Neural crest cell (in vitro differentiated cells): ENCODE results near the gene SLC35A5. TPM values are rescaled to one million over a fixed set of nuclear protein-coding genes. Genes with fewer than 3 reads are reported as not detected.
"Not testable (repeated sequence)": the region's sequence is repeated elsewhere in the genome, so short reads cannot be mapped to it uniquely, and the experiment has no call there.

Source experiments
- DNase-seq: peaks from one replicate; pipeline ENCODE4 v3.0.0; 2021; ENCODE audit warnings: low read depth, mixed read lengths, low spot score
- H3K27ac Mint-ChIP-seq: one replicate; pipeline ENCODE4 v1.8.0; 2021; ENCODE audit warnings: mild to moderate bottlenecking, mixed read lengths; ENCODE audit not compliant: unreplicated experiment
- H3K27me3 Mint-ChIP-seq: 2 replicates; pipeline ENCODE4 v1.8.0; 2021; ENCODE audit warnings: low read depth, mild to moderate bottlenecking, mixed read lengths
- H3K36me3 Mint-ChIP-seq: 2 replicates; pipeline ENCODE4 v1.8.0; 2021; ENCODE audit warnings: low read depth, mild to moderate bottlenecking, mixed read lengths
- H3K4me1 Mint-ChIP-seq: 2 replicates; pipeline ENCODE4 v1.8.0; 2021; ENCODE audit warnings: mixed read lengths
- H3K4me3 Mint-ChIP-seq: one replicate; pipeline ENCODE4 v1.8.0; 2021; ENCODE audit warnings: mild to moderate bottlenecking, mixed read lengths
- H3K9me3 Mint-ChIP-seq: 2 replicates; pipeline ENCODE4 v1.8.0; 2021; ENCODE audit warnings: mixed read lengths
- CTCF ChIP-seq: fragments of 200-600 bp; sonication (generic); conservative IDR thresholded peaks from 2 replicates; pipeline ENCODE4 v1.5.0; 2021; ENCODE audit warnings: antibody characterized with exemption, mild to moderate bottlenecking
- total RNA-seq: library from RNA; stranded (reverse); gene quantifications from 2 replicates; pipeline ENCODE4 v1.2.1, GENCODE V29; 2021

SLC35A5 gene
- total RNA-seq, 1 donor from 2014 or later, result 47.6 TPM

- peaks cover 23% of the 10 kb centered on the region for H3K4me1 Mint-ChIP-seq
These were observed 6.2 kb upstream of the SLC35A5 start for GRCh38 chr3:112555535-112556170.

GRCh38 chr3:112557976-112558375 is 3.9 kb upstream of the SLC35A5 start:
- Mint-ChIP-seq H3K36me3 (peaks cover 7% of the 10 kb centered on the region), H3K4me3 (no peak overlapping the region), H3K27me3 (no peaks in the 10 kb centered on the region), H3K9me3 (no peaks in the 10 kb centered on the region), H3K27ac (no peak overlapping the region), H3K4me1 (peaks cover 26% of the 10 kb centered on the region)
- no peak for TF ChIP-seq CTCF
- DNase-seq, result no peak

More at GRCh38 chr3:112555535-112556170, 6.2 kb upstream of the SLC35A5 start:
- Mint-ChIP-seq H3K36me3 (peaks cover 7% of the 10 kb centered on the region), H3K4me3 (peak overlapping the region; percentile 42), H3K9me3 (no peaks in the 10 kb centered on the region), H3K27me3 (no peaks in the 10 kb centered on the region), H3K27ac (no peak overlapping the region)
- TF ChIP-seq CTCF, result no peak
- DNase-seq, result no peak

- Mint-ChIP-seq H3K27me3 (no peaks in the 10 kb centered on the region), H3K4me3 (peak overlapping the region; percentile 97)
These were observed 1.5 kb upstream of the SLC35A5 start for GRCh38 chr3:112560307-112560706.

GRCh38 chr3:112560721-112561483 is 943 bp upstream of the SLC35A5 start:
- DNase-seq, result peak; percentile 51
- Mint-ChIP-seq H3K4me1 (peaks cover 32% of the 10 kb centered on the region), H3K9me3 (no peaks in the 10 kb centered on the region), H3K36me3 (peaks cover 4% of the 10 kb centered on the region), H3K4me3 (peak overlapping the region; percentile 97), H3K27me3 (no peaks in the 10 kb centered on the region), H3K27ac (peak overlapping the region; percentile 96)
- no peak for TF ChIP-seq CTCF

More at GRCh38 chr3:112560307-112560706, 1.5 kb upstream of the SLC35A5 start:
- H3K9me3 Mint-ChIP-seq, result no peaks in the 10 kb centered on the region
- no peak for DNase-seq
- peak overlapping the region; percentile 73 for H3K27ac Mint-ChIP-seq
- TF ChIP-seq CTCF, result no peak
- H3K36me3 Mint-ChIP-seq, result peaks cover 7% of the 10 kb centered on the region
- peaks cover 32% of the 10 kb centered on the region for H3K4me1 Mint-ChIP-seq

- TF ChIP-seq CTCF, result no peak
- H3K36me3 Mint-ChIP-seq, result peaks cover 3% of the 10 kb centered on the region
- H3K27ac Mint-ChIP-seq, result peak overlapping the region; percentile 96
- no peak for DNase-seq
- no peaks in the 10 kb centered on the region for H3K9me3 Mint-ChIP-seq
- H3K27me3 Mint-ChIP-seq, result no peaks in the 10 kb centered on the region
- peak overlapping the region; percentile 97 for H3K4me3 Mint-ChIP-seq
- H3K4me1 Mint-ChIP-seq, result peaks cover 32% of the 10 kb centered on the region
These were observed 436 bp upstream of the SLC35A5 start for GRCh38 chr3:112561484-112561733.

- not testable (repeated sequence) for DNase-seq, H3K9me3 Mint-ChIP-seq, H3K36me3 Mint-ChIP-seq, H3K27me3 Mint-ChIP-seq, H3K27ac Mint-ChIP-seq
- Mint-ChIP-seq H3K4me1 (peaks cover 28% of the 10 kb centered on the region), H3K4me3 (peak overlapping the region; percentile 67)
These were observed 2.5 kb downstream of the SLC35A5 start for GRCh38 chr3:112564247-112564939.
